B cell (primary cell): ENCODE results near the gene ZNF587.

ENCODE experiments used
- EZH2 ChIP-seq: IDR thresholded peaks from 2 replicates; pipeline ENCODE4 v1.6.1; 2012; ENCODE audit warnings: borderline replicate concordance, low read depth, mild to moderate bottlenecking, moderate library complexity, low read length; ENCODE audit not compliant: insufficient read depth, poor library complexity, severe bottlenecking
- TF ChIP-seq, protein P1 (sequence below): fragments of 200-600 bp; IDR thresholded peaks from one replicate; pipeline ENCODE4 v1.8.0; 2022; ENCODE audit warnings: antibody characterized with exemption, mild to moderate bottlenecking

GRCh38 chr19:57872450-57872849 is 22.8 kb downstream of the ZNF587 start:
- TF ChIP-seq, protein P1, sequence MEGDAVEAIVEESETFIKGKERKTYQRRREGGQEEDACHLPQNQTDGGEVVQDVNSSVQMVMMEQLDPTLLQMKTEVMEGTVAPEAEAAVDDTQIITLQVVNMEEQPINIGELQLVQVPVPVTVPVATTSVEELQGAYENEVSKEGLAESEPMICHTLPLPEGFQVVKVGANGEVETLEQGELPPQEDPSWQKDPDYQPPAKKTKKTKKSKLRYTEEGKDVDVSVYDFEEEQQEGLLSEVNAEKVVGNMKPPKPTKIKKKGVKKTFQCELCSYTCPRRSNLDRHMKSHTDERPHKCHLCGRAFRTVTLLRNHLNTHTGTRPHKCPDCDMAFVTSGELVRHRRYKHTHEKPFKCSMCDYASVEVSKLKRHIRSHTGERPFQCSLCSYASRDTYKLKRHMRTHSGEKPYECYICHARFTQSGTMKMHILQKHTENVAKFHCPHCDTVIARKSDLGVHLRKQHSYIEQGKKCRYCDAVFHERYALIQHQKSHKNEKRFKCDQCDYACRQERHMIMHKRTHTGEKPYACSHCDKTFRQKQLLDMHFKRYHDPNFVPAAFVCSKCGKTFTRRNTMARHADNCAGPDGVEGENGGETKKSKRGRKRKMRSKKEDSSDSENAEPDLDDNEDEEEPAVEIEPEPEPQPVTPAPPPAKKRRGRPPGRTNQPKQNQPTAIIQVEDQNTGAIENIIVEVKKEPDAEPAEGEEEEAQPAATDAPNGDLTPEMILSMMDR, result no peak
- no peak for TF ChIP-seq EZH2
